GM18498 (cell line): ENCODE results near the gene PFAS.
"Not testable (repeated sequence)": the region's sequence is repeated elsewhere in the genome, so short reads cannot be mapped to it uniquely, and the experiment has no call there.

Experiments used
- ATAC-seq: cut with Tn5 transposase; IDR thresholded peaks from one replicate; pipeline ENCODE4 v1.9.1; 2021; ENCODE audit warnings: mild to moderate bottlenecking, moderate library complexity; ENCODE audit not compliant: unreplicated experiment

The PFAS gene

GRCh38 chr17:8226536-8227237 is 22.4 kb upstream of the PFAS start:
- ATAC-seq, result no peak

DNA sequence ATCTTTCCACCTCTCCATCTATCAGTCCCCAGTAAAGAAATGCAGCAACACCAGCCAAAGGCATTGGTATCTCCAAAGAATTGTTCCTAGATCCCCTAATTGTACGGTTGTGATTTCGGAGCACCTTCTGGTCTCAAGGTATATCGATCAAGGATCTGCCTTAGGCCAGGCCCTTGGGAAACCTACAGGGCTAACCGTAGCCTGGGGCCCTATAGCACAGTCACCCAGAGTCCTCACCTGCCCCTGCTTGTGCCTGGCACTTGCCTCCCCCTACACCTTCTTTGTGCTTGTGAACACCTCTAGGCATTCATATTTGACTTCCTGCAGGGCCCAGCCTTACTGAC is 21.9 kb upstream of the PFAS start:
- ATAC-seq, result no peak

GRCh38 chr17:8231701-8232100 is 17.4 kb upstream of the PFAS start:
- ATAC-seq, result no peak

DNA sequence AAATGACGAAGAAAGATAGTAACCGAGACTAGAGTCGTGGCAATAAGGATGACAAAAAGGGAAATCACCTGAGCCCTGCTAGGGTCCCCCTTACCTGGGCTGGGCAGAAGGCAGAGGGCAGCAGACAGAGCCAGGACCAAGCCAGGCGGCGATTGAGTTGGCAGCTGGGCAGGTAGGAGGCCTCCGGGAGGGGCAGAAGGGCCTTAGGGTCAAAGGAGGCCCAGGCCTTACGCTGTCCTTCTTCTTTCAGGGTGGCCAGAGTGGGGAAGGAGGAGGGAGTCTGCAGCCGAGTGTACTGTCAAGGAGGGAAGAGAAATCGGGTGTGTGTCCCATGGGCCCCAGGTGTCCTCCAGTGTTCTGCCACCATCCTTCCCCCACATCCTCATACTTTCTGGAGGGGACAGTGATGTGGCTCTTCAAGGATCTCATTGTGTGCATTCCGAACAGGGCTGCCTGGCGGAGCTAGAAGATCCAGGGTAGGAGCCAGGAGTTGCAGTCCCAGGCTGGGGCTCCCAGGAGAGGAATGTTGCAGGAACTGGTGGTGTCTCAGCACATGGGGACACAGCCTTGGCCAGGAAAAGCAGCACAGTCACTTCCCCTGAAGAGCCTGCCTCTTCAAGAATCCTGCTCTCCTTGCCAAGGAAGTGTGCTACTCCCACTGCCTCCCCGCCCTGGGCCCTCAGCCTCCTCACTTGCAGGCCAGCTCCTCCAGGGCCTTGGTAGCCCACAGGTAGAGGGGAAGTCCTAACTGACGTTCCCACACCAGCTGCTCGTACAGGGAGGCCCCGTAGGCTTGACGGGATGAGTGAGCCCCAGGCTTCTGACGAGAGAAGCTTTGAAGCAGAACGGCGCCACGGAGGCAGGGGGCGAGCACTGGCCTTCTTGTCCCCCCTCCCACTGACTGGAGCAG is 14.5 kb upstream of the PFAS start:
- ATAC-seq, result no peak

DNA sequence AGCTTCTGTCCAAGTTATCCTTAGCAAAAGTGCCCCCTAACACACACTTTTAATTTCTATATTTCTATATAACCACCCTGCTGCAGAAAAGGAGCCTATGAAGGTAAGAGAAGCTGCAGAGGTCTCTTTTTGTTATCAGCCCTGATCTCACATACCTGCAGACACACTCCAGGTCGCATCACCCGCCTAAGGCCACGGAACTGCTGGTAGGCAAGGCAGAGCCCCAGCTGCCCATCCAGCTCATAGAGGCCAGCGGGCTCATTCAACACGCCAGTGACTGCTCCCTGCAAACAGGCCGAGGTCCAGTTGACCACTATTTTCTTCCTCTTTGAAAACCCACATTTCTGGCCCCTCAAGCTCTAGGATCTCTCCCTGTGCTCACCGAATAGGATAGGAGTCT is 13.4 kb upstream of the PFAS start:
- ATAC-seq, result no peak

DNA sequence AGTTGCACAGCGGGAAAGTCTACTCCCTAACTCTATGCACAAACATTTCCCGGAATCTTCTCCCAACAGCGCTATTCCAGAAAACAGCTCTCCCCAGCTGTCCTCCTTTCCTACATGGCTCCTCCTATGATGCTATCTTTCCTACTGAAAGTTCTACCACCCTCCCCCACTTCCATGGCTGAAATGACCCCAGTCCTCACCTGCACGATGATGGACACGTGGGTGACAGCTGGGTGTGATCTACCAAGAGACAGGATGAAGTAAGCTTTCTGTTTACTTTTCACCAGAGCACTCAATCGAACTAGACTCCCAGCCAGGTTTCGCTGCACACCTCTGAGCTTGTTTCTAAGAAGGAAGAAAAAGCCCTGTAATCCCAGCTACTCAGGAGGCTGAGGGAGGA is 11.9 kb upstream of the PFAS start:
- ATAC-seq, result no peak

DNA sequence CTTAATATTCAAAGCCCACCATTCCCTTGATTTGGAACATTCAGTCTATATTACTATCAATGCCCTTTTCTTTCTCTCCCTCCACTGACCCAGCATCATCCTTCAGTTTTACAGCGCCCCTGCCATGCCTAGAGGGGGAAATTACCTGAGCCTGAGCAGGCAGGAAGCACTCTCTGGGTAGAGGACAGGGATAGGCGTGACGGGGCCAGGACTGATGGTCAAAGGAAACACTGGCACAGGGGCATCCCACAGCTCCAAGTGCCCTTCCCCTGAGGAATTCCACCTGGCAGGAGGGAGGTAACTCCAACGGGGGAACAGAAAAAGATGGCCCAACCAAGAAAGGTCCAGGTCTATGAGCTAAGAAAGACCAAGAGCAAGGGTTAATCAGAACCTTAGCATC is 11.2 kb upstream of the PFAS start:
- no peak for ATAC-seq

GRCh38 chr17:8243827-8244226 is 5.3 kb upstream of the PFAS start:
- no peak for ATAC-seq

- ATAC-seq, result no peak
These were observed 4.3 kb upstream of the PFAS start for GRCh38 chr17:8244768-8245167.

DNA sequence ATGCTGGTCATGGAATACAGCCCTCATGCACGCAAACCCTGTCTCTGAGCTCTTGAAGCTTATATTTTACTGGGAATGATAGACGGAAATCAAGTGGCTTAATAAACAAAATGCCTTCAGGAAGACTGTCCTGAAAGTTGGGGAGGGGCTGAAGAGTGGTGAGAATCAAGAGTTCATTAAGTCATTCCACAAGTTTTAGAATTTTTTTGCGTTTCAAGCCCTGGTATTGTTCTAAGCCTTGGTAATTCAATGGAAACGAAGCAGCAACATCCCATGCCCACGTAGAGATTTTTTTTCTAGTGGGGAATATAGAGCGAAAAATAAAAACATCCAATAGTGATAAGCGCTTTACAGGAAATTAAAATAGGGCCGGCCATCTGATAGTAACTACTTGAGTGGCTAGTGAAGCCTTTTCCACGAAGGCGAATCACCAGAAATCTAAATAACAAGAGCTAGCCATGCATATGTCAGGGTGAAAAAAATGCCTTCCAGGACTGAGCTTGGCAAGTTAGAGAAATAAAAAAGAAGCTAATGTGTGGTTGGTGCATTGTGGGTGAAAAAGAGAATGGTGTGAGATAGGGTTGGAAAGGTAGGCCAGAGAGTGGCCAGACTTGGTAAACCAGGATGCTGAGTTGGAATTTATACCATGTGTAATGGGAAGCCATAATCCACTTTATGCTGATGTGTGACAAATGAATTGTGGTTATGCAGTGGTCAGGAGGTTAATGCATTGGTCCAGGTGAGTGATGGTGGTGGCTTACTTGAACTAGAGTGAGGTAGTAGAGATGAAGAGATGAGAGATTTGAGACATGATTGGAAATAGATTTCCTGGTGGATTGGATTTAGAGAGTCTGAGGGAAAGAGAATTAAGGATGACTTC is 772 bp downstream of the PFAS start:
- no peak for ATAC-seq

- not testable (repeated sequence) for ATAC-seq
These were observed 2.3 kb downstream of the PFAS start for GRCh38 chr17:8251411-8251810.

- no peak for ATAC-seq
These were observed 4.7 kb downstream of the PFAS start for GRCh38 chr17:8253801-8254200.

DNA sequence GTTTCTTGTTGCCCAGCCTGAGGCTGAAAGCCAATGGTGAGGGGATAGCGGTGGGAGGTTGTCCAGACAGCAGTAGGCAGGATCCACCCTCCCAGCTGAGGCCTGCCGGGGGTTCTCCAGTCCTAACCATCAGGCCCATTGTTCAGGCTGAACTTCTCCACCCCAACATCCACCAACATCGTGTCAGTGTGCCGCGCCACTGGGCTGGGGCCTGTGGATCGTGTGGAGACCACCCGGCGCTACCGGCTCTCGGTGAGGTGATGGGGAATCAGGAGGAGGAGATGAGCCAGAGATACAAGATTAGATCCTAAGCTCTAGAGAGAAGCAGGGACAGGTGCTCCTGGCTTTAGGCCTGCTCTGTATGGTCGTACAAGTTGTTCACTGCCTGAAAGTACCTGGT is 5.8 kb downstream of the PFAS start:
- no peak for ATAC-seq

DNA sequence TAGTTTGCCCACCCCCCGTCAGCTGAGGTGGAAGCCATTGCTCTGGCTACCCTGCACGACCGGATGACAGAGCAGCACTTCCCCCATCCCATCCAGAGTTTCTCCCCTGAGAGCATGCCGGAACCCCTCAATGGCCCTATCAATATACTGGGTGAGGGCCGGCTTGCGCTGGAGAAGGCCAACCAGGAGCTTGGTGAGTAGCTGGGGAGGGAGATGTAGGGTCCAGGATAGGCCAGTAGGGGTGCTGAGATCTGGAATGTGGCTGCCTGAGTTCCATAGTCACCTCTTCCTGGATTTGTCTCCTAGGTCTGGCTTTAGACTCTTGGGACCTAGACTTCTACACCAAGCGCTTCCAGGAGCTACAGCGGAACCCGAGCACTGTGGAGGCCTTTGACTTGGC is 6.4 kb downstream of the PFAS start:
- ATAC-seq, result no peak

GRCh38 chr17:8256291-8256690 is 7.2 kb downstream of the PFAS start:
- ATAC-seq, result no peak

GRCh38 chr17:8256691-8257090 is 7.6 kb downstream of the PFAS start:
- no peak for ATAC-seq

- ATAC-seq, result no peak
These were observed 8.7 kb downstream of the PFAS start for GRCh38 chr17:8257801-8258200.

GRCh38 chr17:8264320-8264719 is 15.2 kb downstream of the PFAS start:
- no peak for ATAC-seq

GRCh38 chr17:8264836-8265542 is 15.9 kb downstream of the PFAS start:
- no peak for ATAC-seq

DNA sequence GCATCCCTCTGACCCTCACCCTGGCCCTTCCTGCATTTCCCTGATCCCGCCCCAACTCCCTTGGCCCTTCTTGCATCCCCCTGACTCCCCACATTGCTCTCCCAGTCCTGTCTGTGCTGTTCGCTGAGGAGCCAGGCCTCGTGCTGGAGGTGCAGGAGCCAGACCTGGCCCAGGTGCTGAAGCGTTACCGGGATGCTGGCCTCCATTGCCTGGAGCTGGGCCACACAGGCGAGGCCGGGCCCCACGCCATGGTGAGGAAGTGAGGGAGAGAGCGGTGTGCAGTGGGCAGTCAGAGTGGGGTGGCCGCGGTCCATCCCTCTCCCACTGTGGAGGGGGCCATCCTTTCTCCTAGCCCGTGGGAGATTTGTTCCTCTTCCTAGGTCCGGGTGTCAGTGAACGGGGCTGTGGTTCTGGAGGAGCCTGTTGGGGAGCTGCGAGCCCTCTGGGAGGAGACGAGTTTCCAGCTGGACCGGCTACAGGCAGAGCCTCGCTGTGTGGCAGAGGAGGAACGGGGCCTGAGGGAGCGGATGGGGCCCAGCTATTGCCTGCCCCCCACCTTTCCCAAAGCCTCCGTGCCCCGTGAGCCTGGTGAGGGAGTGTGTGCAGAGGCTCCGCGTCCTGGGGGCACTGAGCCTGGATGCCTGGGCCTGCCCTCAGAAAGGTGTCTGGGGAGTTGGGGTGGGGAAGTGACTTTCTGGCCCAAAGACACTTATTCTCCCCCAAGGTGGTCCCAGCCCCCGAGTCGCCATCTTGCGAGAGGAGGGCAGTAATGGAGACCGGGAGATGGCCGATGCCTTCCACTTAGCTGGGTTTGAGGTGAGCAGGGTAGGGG is 17.8 kb downstream of the PFAS start:
- no peak for ATAC-seq
